HG03066 (cell line): ENCODE results near the gene PPP1R12A.
"Not testable (repeated sequence)": the region's sequence is repeated elsewhere in the genome, so short reads cannot be mapped to it uniquely, and the experiment has no call there.

ENCODE experiments used
- ATAC-seq: cut with Tn5 transposase; IDR thresholded peaks from one replicate; pipeline ENCODE4 v1.9.1; 2021; ENCODE audit warnings: low read depth; ENCODE audit not compliant: unreplicated experiment

PPP1R12A gene

GRCh38 chr12:79935021-79935623 lies at the start of gene PPP1R12A:
PPP1R12A (minus strand) TSS chr12:79935097; CDS start chr12:79934931, 166 bp downstream.
- peak; percentile 80 for ATAC-seq

DNA sequence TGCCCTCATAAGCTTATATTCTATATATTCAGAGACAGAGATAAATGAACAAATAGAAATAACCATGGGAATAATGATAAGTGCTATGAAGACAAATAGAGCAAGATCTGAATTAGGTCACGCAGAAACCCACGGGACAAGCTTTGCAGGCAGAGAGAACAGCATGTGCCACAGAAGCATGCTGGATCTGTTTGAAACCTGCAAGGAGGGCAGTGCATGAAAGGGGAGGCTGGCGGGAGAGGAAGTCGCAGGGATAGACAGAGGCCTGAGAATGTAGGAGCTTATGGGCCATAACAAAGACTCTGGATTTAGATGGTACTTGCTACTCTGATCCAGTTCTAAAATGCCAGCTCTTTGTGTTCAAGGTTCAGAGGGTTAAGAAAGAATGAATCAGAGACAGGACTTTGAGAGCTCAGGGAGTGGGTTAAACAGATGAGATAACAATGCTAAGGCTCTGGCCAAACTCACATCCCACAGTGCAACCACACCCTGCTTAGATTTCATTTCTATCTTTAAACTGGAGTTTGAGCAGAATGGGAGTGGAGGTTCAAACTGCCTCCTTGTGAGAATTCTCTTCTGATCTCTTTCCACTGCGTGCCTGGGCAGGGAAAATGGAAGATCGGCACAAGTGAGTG lies 49.2 kb upstream of the PPP1R12A start:
- ATAC-seq: no peak

DNA sequence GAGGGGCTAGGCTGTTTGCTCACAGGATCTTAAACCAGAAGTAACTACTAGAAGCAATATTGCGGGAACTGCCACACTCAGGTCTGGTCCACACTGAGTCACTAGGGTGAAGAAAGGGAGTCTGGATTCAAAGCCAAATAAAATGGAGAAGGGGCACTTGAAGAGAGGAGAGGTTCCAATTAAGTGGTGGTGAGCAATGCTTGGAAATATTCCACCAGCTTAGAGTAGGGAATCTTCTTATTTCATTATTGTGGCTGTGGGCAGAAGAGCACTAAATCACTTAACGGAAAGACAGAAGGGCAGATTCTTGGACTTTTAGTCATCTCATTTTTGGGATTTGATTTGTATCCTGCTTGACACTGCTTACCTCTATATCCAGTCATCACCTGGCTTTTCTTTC lies 48.6 kb upstream of the PPP1R12A start:
- no peak for ATAC-seq

GRCh38 chr12:79982086-79983062 lies 47.5 kb upstream of the PPP1R12A start:
- no peak for ATAC-seq

- no peak for ATAC-seq
These were observed 43.8 kb upstream of the PPP1R12A start for GRCh38 chr12:79978692-79979091.

DNA sequence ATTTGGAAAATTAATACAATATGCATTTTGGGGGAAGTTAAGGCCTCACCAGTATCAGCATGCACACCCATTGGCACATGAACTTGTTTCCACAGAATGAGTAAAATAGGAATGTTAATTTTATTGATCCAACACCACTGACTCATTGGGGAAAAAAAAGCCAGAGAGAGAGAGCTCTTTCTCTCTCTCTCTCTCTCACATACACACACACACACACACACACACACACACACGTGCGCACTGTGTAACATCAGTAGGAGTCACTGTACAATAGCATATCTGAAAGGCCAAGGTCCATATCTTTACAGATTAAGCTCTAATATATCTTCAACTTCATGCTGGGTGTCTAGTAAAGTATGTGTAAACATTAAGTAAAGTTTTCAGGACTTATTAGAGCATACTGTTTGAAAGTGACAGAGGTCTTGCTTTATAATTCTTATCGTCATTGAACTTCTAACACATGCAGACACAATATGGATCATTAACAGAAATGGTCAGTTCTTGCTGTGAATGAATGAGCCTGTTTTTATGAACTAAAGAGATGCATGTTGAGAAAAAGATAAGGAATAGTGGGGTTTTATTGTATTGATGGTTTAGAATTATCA lies 43.1 kb upstream of the PPP1R12A start:
- not testable (repeated sequence) for ATAC-seq

- ATAC-seq: no peak
These were observed 40.2 kb upstream of the PPP1R12A start for GRCh38 chr12:79975143-79975542.

GRCh38 chr12:79973801-79974200 lies 38.9 kb upstream of the PPP1R12A start:
- no peak for ATAC-seq

DNA sequence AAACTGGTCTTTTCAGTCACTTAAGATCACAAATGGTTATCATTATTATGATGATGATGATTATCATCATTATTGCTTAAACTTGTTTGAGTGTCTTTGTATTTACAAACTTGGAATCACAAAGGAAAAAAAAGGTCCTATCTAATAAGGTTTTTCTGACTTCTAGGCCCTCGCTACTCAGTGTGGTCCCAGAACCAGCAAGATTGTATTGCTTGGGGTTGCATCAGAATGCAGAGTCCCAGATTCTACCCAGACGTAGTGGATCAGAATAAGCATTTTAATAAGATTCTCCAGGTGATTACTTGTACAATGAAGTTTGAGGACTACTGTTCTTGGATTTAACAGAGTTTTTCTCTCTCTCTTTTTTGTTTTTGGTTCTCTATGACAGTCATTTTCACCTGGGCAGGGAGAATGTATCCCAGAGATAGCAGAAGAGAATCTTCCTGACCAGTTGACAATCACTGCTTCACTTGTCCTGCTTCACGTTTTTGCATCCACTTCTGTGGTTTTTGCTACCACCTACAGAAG lies 29.3 kb upstream of the PPP1R12A start:
- no peak for ATAC-seq

GRCh38 chr12:79961411-79961810 lies 26.5 kb upstream of the PPP1R12A start:
- no peak for ATAC-seq

DNA sequence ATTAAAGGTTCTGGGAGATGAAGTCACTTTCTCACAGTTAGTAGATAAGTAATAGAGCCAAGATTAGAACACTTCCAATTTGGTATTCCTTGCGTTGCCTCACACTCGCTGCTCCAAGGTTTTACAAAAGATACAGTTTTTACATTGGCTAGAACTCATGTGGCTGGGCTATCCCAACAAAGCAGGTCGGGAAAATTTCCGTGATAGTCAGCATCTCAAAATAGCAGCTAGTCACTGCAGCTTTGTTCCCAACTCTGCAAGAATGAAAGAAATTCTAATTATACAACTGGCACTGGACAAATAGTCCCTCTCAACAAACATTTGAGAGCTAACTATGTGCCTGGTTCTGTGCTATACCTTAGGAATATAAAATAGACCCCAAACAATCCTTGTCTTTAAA lies 24.6 kb upstream of the PPP1R12A start:
- no peak for ATAC-seq

GRCh38 chr12:79956896-79957295 lies 22.0 kb upstream of the PPP1R12A start:
- no peak for ATAC-seq

- no peak for ATAC-seq
These were observed 20.7 kb upstream of the PPP1R12A start for GRCh38 chr12:79955561-79955960.

DNA sequence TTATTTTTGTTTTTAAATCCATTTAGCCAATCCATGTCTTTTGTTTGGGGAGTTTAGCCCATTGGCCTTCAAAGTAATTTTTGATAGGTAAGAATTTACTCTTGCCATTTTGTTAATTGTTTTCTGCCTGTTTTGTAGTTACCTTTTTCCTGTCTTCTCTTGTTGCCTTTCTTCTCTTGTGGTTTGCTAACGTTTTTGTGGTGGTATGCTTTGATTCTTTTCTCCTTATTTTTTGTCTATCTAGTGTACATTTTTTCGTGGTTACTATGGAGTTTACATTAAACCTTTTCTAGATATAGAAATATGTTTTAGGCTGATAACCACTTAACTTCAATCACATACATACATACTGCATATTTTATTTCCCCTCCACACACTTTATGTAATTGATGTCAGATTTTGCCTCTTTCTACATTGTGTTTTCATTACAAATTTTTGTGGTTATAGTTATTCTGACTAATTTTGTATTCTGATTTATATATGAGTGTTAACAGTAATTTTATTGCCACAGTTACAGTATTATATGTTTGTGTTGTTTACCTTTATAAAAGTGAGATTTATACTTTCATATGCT lies 19.2 kb upstream of the PPP1R12A start:
- ATAC-seq: no peak

- no peak for ATAC-seq
These were observed 14.2 kb upstream of the PPP1R12A start for GRCh38 chr12:79949098-79949497.

- no peak for ATAC-seq
These were observed 10.5 kb upstream of the PPP1R12A start for GRCh38 chr12:79945433-79945832.

GRCh38 chr12:79944565-79944964 lies 9.7 kb upstream of the PPP1R12A start:
- no peak for ATAC-seq

DNA sequence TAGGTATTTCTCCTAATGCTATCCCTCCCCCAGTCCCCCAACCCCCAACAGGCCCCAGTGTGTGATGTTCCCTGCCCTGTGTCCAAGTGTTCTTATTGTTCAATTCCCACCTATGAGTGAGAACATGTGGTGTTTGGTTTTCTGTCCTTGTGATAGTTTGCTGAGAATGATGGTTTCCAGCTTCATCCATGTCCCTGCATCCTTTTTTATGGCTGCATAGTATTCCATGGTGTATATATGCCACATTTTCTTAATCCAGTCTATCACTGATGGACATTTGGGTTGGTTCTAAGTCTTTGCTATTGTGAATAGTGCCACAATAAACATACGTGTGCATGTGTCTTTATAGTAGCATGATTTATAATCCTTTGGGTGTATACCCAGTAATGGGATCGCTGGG lies 7.9 kb upstream of the PPP1R12A start:
- not testable (repeated sequence) for ATAC-seq

- ATAC-seq: no peak
These were observed 4.9 kb upstream of the PPP1R12A start for GRCh38 chr12:79939728-79940310.

DNA sequence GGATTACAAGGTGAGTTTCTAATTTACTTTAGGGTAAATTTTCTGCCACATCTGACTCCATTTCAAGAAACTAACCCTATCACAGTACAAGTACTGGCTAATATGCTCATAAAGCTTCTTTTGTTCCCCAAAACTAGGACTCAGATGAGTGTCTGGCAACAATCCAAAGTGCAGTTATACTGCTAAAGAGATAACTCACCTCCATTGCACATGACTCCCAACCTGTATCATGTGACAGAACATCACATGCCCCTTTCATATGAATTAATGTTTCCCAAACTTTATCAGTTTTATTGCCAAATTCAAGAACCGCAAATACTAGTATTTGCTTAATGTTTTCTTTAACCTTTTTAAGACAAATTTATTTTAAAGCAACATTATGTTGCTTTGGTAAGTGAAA lies 3.9 kb upstream of the PPP1R12A start:
- ATAC-seq: no peak
